ENCODE data around the gene NOVA2.
A peak's percentile ranks its signal among the peaks of the same experiment; 100 is the strongest.
"Not testable (repeated sequence)": the region's sequence is repeated elsewhere in the genome, so short reads cannot be mapped to it uniquely, and the experiment has no call there.

The NOVA2 gene

DNA sequence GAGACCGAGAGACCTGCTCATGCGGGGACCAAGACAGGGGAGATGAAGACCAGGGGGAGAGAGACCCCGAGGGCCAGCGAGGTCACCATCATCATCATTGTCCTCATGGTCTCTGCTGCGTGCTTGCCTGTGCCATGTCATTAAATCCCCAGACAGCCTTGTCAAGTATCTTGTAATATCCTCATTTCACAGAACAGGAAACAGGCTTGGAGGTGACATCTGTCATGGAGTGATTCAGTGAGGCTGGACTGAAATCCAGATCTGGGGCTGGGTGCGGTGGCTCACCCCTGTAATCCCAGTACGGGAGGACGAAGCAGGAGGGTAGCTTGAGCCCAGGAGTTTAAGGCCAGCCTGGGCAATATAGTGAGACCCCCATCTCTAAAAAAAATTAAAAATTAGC lies 53.2 kb downstream of the NOVA2 start:
- FAIRE-seq: no peak

DNA sequence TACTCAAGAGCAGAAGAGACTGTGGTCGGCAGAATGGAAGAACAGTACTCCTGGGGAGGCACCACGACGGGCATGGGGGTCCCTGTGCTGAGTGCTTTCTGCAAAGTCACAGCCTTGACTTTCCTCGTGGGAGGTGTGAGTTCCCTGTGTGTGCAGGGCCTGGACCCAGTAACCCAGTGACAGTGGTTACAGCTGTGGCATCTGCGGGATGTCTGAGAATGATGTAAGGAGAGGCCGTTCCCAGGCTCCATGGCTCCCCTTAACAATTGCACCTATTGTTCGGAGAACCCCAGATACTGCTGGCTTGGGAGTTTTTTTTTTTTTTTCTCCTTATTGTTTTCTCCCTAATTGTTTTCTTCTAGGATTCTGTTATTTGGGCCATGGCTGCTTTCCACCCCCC lies 54.0 kb downstream of the NOVA2 start:
- FAIRE-seq: no peak

DNA sequence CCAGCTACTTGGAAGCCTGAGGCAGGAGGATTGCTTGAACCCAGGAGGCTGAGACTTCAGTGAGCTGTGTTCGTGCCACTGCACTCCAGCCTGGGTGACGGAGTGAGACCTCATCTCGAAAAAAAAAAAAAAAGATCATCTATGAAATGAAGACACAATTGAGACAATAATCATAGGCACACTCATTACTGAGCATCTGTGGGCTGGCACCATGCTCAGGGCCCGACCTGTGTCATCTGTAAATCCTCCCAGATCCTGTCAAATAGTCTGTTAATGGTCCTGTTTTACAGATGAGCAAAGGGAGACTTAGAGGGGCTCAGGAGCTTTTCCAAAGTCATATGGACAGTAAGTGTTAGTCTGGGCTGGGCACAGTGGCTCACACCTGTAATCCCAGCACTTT lies 54.9 kb downstream of the NOVA2 start:
- FAIRE-seq: no peak

GRCh38 chr19:45917421-45918091 lies 56.1 kb downstream of the NOVA2 start:
- FAIRE-seq: no peak

DNA sequence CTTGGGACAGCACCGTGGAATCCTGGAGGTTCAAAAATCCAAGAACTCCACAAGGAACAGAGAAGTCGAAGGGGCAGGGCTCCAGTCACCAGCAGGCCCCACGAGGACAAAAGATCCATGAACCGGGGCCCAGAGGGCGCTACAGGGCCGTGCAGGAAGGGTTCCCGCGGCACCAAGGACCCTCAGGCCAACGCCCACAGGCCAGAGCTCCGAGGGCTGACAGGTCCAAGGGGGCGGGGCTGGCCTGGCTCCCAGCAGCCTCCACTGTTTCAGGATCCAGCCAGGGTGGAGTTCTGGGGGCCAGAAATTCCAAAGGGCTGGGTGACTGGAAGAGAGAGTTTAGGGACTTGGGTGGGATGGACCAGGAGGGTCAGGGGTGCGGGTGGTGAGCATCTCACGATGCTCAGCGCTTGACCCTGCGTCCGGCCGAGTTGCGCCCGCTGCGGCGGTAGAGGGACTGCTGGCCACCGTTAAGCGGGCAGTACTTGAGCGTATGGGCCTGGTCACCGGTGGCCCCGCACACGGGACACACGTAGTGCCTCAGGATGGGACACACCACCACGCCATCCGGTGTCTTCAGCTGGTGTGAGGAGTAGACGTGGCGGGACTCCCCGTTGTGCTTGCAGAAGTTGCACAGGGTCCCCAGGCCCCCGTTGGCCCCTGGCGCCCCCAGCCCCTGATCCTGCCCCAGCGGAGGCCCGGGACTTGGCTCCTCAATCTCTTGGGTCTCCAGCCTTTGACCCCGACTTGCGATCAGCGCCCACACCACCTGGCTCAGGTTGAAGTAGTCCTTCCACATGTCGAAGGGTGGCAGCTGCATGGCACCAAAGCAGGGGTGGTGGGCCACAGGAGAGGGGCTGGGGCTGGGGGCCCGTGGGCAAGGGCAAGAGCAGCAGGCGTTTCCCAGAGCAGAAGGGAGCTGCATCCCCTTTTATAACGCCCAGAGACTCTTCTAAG lies 59.5 kb downstream of the NOVA2 start, which contains the start of gene NANOS2:
Gene NANOS2, minus strand, starts transcription at position 905 of the 957 bp plus-strand sequence. Its CDS starts 85 bp downstream, at position 820.
- no peak for FAIRE-seq

DNA sequence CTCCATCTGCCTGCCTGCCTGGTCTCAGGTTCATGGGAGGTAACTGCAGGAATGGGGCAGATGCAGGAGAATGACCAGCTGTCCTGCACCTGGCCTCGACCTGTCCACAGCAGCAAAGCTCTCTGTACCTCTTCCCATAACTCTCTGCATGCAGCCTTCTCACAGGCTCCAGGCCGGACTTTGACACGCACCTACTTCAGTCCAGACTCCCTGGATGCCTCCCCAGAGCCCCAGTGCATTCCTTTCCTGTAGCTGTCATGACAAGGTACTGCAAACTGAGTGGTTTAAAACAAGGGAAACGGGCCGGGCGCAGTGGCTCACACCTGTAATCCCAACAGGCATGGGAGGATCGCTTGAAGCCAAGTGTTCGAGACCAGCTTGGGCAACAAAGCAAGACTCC lies 62.4 kb downstream of the NOVA2 start:
- no peak for FAIRE-seq

DNA sequence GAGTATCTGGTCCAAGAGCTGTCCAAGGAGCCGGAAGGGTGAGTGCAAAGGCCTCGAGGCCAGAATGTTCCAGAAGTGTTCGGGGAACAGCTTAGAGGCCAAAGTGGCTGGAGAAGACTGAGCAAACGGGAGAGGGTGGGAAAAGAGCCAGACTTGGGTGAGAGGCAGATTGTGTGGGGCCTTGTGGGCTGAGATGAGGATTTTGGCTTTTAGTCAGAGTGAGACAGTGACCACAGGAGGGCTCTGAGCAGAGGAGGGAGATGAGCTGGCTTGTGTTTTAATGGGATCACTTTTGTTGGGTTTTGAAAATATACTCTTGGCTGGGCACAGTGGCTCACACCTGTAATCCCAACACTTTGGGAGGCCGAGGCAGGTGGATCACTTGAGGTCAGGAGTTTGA lies 64.7 kb downstream of the NOVA2 start:
- no peak for FAIRE-seq

- no peak for FAIRE-seq
Observed at GRCh38 chr19:45906221-45906620, 67.4 kb downstream of the NOVA2 start.

- FAIRE-seq: no peak
Observed at GRCh38 chr19:45905011-45905410, 68.7 kb downstream of the NOVA2 start.

- peak; percentile 35 for FAIRE-seq
Observed at GRCh38 chr19:45902651-45903625, 70.7 kb downstream of the NOVA2 start.

DNA sequence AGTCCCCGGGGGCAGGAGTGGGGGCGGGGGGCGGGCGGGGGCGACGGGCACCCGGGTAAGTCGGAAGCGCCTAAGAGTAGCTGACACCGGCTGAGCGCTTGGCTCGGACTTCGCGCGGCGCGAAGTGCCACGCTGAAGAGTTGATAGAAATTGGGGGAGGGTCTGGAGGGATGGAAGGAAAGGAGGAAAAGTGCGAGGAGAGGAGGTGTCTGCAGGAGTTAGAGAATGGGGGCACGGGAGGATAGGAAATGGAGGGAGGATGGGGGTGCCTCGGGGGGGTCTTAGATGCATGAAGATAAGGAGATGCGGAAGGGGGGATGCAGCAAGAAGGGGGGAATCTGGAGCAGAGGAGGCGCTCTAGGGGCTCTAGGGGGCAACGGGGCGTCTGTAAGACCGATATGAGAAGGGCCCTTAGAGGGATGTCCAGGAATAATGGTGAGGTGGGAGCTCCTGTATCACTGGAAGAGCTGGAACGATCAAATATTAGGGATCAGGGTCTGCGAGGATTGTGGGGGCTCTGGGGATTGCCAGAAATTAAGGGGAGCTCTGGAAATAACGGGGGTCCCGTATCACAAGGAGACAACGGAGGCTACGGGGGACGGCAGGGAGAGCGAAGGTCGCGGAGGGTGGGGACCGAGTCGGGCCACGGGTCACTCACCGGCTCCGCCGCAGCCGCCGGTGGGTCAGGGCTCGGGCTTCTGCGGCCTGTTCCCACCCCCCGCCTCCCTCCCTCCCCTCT lies 71.6 kb downstream of the NOVA2 start, which contains the start of gene MYPOP:
Gene MYPOP, minus strand, starts transcription at position 702 of the 739 bp plus-strand sequence. CDS start 840 bp downstream, outside the sequence.
- FAIRE-seq: no peak

- FAIRE-seq: no peak
Observed at GRCh38 chr19:45901432-45901911, 72.2 kb downstream of the NOVA2 start.

DNA sequence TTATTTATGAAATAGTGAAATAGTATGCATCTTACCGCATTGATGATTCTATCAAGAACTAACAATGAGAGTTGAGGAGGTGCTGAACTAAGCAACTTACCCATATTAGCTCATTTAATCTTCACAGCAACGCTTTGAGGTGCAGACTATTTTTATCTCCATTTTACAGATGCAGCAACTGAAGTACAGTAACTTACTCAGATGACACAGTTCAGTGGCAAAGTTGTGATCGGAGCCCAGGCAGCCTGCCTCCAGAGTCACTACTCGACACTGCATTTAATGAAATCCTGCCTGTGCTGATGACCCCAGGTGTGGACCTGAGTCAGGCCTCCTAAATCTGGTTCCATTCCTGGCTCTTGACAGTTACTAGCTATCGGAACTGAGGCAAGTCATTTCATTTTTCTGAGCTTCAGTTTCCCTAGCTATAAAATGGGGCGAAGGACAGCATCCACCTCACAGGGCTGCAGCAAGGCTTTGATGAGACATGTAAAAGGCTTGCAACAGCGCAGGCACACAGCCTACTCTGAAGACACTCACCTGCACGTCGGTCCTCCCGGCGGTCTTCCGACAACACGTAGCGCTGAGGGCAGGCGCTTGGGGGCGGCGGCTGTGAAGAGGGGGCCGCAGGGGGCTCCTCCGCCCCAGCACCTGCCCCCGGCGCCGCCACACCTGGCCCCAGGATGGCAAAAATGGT lies 72.8 kb downstream of the NOVA2 start:
- FAIRE-seq: no peak

DNA sequence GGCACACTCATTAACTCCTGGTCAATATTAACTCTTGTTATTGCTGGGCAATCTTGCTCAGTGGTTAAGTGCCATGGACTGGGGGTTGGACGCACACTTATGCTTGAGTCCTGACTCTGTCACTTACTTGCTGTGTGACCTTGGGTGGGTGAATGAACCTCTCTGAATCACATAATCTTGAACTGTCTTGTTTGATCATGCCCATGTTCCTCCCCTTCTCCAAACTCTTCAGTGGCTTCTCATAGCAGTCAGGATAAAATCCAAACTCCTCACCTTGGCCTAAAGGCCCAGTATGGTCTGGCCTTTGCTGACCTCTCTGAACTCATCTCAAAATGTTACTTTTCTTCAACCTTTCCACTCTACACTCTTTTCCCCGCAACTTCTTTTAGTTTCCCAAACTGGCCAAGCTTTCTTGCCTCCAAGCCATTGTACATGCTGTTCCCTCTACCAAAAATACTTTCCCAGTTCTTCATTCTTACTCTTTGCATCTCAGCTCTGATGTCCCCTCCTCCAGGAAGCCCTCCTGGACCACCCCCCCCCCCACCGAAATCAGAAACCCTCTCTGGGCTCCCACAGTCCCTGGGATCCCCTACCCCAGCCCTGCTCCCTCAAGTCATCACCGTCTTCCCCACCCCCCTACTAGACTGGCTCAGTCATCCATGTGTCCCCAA lies 73.6 kb downstream of the NOVA2 start:
- FAIRE-seq: no peak

DNA sequence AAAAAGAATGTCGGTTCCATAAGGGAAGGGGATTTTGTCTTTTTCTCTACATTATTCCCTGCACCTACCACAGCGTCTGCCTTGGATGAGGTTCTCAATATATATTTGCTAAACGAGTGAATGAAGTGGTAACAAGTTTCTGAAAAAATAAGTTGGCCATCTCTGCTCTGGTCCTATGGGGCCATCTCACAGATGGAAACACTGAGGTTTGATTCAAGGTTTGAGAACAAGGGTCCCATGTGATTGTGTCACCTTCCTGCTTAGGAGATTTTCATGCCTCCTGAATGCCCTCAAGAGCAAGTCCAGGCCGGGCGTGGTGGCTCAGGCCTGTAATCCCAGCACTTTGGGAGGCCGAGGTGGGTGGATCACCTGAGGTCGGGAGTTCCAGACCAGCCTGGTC lies 74.4 kb downstream of the NOVA2 start:
- no peak for FAIRE-seq

DNA sequence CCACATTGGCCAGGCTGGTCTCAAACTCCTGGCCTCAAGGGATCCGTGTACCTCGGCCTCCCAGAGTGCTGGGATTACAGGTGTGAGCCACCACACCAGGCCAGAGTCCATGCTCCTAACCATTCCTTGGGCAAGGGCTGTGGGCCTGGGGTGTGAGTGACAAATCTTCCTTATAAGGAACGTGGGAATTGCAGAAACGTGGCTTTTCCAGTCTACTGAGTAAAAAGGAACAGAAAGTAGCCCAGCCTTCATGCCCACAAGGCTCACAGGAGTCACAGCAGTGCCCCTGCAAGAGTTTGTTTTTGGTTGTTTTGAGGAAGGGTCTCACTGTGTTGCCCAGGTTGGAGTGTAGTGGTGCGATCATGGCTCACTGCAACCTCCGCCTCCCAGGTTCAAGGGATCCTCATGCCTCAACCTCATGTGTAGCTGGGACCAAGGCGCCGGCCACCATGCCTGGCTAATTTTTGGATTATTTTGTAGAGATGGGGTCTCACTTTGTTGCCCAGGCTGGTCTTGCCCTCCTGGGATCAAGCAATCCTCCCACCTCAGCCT lies 76.3 kb downstream of the NOVA2 start:
- FAIRE-seq: no peak

GRCh38 chr19:45895983-45896599 lies 77.6 kb downstream of the NOVA2 start:
- FAIRE-seq: not testable (repeated sequence)

GRCh38 chr19:45895519-45895972 lies 78.1 kb downstream of the NOVA2 start:
- no peak for FAIRE-seq

GRCh38 chr19:45890877-45891276 lies 82.8 kb downstream of the NOVA2 start:
- no peak for FAIRE-seq
